GM19324 (cell line): ENCODE results near the gene CFAP57.

ENCODE experiments used
- ATAC-seq: cut with Tn5 transposase; IDR thresholded peaks from one replicate; pipeline ENCODE4 v1.9.1; 2021; ENCODE audit warnings: mild to moderate bottlenecking, moderate library complexity; ENCODE audit not compliant: unreplicated experiment, low FRiP score

Gene CFAP57

GRCh38 chr1:43274125-43274803, 102.1 kb downstream of the CFAP57 start:
- no peak for ATAC-seq

GRCh38 chr1:43274804-43275180, 102.7 kb downstream of the CFAP57 start:
- no peak for ATAC-seq

- no peak for ATAC-seq
These were observed 103.9 kb downstream of the CFAP57 start for GRCh38 chr1:43275826-43276620.

GRCh38 chr1:43276673-43277072, 104.5 kb downstream of the CFAP57 start:
- no peak for ATAC-seq

GRCh38 chr1:43277116-43277876, 105.2 kb downstream of the CFAP57 start:
- no peak for ATAC-seq

- ATAC-seq: no peak
These were observed 107.0 kb downstream of the CFAP57 start for GRCh38 chr1:43279161-43279560.

GRCh38 chr1:43279666-43280065, 107.5 kb downstream of the CFAP57 start:
- ATAC-seq: no peak

- no peak for ATAC-seq
These were observed 108.6 kb downstream of the CFAP57 start for GRCh38 chr1:43280692-43281091.

GRCh38 chr1:43282220-43283195, 110.4 kb downstream of the CFAP57 start:
- ATAC-seq: no peak

GRCh38 chr1:43284065-43284464, 111.9 kb downstream of the CFAP57 start:
- no peak for ATAC-seq

GRCh38 chr1:43284546-43285110, 112.5 kb downstream of the CFAP57 start:
- no peak for ATAC-seq

- no peak for ATAC-seq
These were observed 113.3 kb downstream of the CFAP57 start, which contains the start of gene C1orf210 for GRCh38 chr1:43285269-43285990. Gene C1orf210, minus strand, starts transcription at chr1:43285581. Its CDS starts 2,311 bp downstream, at chr1:43283270.

GRCh38 chr1:43286115-43286514, 114.0 kb downstream of the CFAP57 start:
- ATAC-seq: no peak

GRCh38 chr1:43286533-43286932, 114.4 kb downstream of the CFAP57 start:
- ATAC-seq: no peak

- ATAC-seq: no peak
These were observed 116.1 kb downstream of the CFAP57 start for GRCh38 chr1:43288058-43288784.

- no peak for ATAC-seq
These were observed 116.9 kb downstream of the CFAP57 start for GRCh38 chr1:43288785-43289706.

- ATAC-seq: no peak
These were observed 120.1 kb downstream of the CFAP57 start for GRCh38 chr1:43292216-43292615.
